ENCODE results near the gene LRRC23. TPM values are rescaled to one million over a fixed set of nuclear protein-coding genes. Genes with fewer than 3 reads are reported as not detected.

Gene LRRC23
- total RNA-seq, 4 donors from 2014 or later = 6.2 to 12.1 (median 7.4) TPM

DNA sequence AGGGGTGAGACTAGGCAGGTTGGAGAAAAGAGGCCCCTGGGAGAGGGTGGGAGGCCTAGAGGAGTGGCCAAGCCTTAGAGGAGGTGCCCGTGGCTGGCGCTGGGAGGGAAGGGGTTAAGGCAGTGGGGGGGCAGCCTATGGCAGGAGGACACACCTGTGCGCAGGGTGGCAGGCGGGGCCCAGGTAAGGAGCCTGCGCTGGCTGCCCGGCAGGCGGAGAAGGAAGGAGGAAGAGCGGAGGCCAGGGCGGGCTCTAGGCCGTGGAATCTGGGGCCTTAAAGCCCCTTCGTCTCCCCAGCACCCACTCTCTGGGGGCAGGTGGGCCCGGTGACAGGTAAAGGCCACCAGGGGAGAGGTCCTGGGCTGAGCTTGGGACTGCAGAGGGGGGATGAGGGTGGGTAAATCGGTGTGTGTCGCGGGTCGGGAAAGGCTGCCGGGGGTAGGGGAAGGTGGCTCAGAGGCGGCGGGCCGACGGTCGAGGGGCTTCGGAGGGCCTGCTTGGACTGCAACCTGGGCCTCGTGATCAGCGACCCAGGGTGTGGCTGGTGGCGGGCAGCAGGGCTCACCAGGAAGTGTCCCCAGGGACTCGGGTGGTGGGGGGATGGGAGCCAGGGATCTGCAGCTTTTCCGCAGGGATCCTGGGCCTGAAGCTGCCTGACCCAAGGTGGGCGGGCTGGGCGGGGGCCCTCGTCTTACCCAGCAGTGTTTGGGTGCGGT, 58.6 kb downstream of the LRRC23 start:
- ATAC-seq (ENCODE audit: low FRiP score) = no peak
- DNase-seq (ENCODE audit: low spot score) = no peak

More for the DNA sequence above, 58.6 kb downstream of the LRRC23 start:
- no peak for TF ChIP-seq CTCF (IDR thresholded peaks at IDR 0.05)

Small RNAs within 50 kb of the gene (small RNA-seq; reads per million reads assigned to genes)
- gene MIR141 (not detected), gene MIR200C (not detected), gene RNU7-1 (not detected)

Other genes with a start within 250 kb of the LRRC23 start
- gene ING4, start 241.7 kb upstream of the LRRC23 start, total RNA-seq = 10 to 100 TPM in 3 of 4 donors, 1 to 10 TPM in 1; 9.7 to 48.7 (median 24.8) TPM
- gene ZNF384, start 215.4 kb upstream of the LRRC23 start, total RNA-seq = 10 to 100 TPM; 28.1 to 36.7 (median 34.6) TPM
- gene PIANP, start 204.0 kb upstream of the LRRC23 start, total RNA-seq = not detected
- gene COPS7A, start 180.8 kb upstream of the LRRC23 start, total RNA-seq = 10 to 100 TPM; 51.2 to 64.0 (median 62.7) TPM
- 100 to 1,000 TPM; 127 to 150 (median 129) TPM for gene MLF2, start 151.7 kb upstream of the LRRC23 start, total RNA-seq
- 100 to 1,000 TPM in 2 of 4 donors, 10 to 100 TPM in 2; 77.6 to 143 (median 113) TPM for gene PTMS, start 138.5 kb upstream of the LRRC23 start, total RNA-seq
- 1 to 10 TPM in 2 of 4 donors, under 1 TPM in 2; 0.44 to 2.2 (median 0.92) TPM for gene LAG3, start 132.3 kb upstream of the LRRC23 start, total RNA-seq
- 10 to 100 TPM; 19.7 to 26.5 (median 21.8) TPM for gene CD4, start 115.3 kb upstream of the LRRC23 start, total RNA-seq
- 1 to 10 TPM; 2.8 to 6.7 (median 2.9) TPM for gene GPR162, start 83.0 kb upstream of the LRRC23 start, total RNA-seq
- 10 to 100 TPM in 2 of 4 donors, 1 to 10 TPM in 2; 5.4 to 13.6 (median 10.0) TPM for gene P3H3, start 76.4 kb upstream of the LRRC23 start, total RNA-seq
- 1 to 10 TPM in 1 of 4 donors, under 1 TPM in 2, not detected in 1; 0.25 to 2.0 (median 0.48) TPM for gene GNB3, start 63.9 kb upstream of the LRRC23 start, total RNA-seq
- 1 to 10 TPM in 2 of 4 donors, under 1 TPM in 2; 0.47 to 1.6 (median 1.1) TPM for gene CDCA3, start 53.5 kb upstream of the LRRC23 start, total RNA-seq
- gene USP5, start 52.7 kb upstream of the LRRC23 start, total RNA-seq = 10 to 100 TPM; 33.4 to 39.4 (median 36.7) TPM
- gene TPI1, start 37.3 kb upstream of the LRRC23 start, total RNA-seq = 100 to 1,000 TPM; 254 to 446 (median 375) TPM
- gene SPSB2, start 31.5 kb upstream of the LRRC23 start, total RNA-seq = 1 to 10 TPM; 4.1 to 6.5 (median 5.7) TPM
- gene ENO2, start 9.8 kb downstream of the LRRC23 start, total RNA-seq = 10 to 100 TPM in 1 of 4 donors, 1 to 10 TPM in 3; 3.5 to 14.3 (median 5.2) TPM
- 10 to 100 TPM; 46.2 to 93.5 (median 59.4) TPM for gene ATN1, start 23.1 kb downstream of the LRRC23 start, total RNA-seq
- gene RNU7-1, start 39.0 kb downstream of the LRRC23 start, total RNA-seq = not detected
- gene C12orf57, start 39.2 kb downstream of the LRRC23 start, total RNA-seq = 100 to 1,000 TPM; 280 to 555 (median 413) TPM
- 10 to 100 TPM; 19.8 to 42.3 (median 35.9) TPM for gene PTPN6, start 46.5 kb downstream of the LRRC23 start, total RNA-seq
- gene PHB2, start 65.8 kb downstream of the LRRC23 start, total RNA-seq = 100 to 1,000 TPM; 173 to 218 (median 189) TPM
- 10 to 100 TPM; 28.8 to 47.1 (median 30.8) TPM for gene EMG1, start 66.1 kb downstream of the LRRC23 start, total RNA-seq
- gene LPCAT3, start 113.7 kb downstream of the LRRC23 start, total RNA-seq = 10 to 100 TPM; 41.7 to 58.2 (median 47.9) TPM
- 100 to 1,000 TPM; 490 to 872 (median 705) TPM for gene C1S, start 155.9 kb downstream of the LRRC23 start, total RNA-seq
- gene C1R, start 187.6 kb downstream of the LRRC23 start, total RNA-seq = 1,000 to 10,000 TPM in 1 of 4 donors, 100 to 1,000 TPM in 3; 571 to 1,080 (median 751) TPM
- 100 to 1,000 TPM in 2 of 4 donors, 10 to 100 TPM in 2; 85.9 to 126 (median 107) TPM for gene C1RL, start 204.4 kb downstream of the LRRC23 start, total RNA-seq
- gene RBP5, start 224.1 kb downstream of the LRRC23 start, total RNA-seq = 1 to 10 TPM; 1.0 to 3.0 (median 1.9) TPM
- 10 to 100 TPM; 25.9 to 57.5 (median 44.8) TPM for gene CLSTN3, start 225.5 kb downstream of the LRRC23 start, total RNA-seq

All from omental fat pad (tissue), 4 donors.